NCI-H2029 treated with DMSO at 0.1 percent for 48 hours (cell line): ENCODE data around the gene GFOD1.
"Not testable (repeated sequence)": the region's sequence is repeated elsewhere in the genome, so short reads cannot be mapped to it uniquely, and the experiment has no call there.

Source experiments
- DNase-seq: peaks from one replicate; lab custom pipeline; 2025; lab: John Stamatoyannopoulos, UW

Gene GFOD1

GRCh38 chr6:13511141-13511571, 23.8 kb upstream of the GFOD1 start:
- not testable (repeated sequence) for DNase-seq

GRCh38 chr6:13510433-13510832, 23.0 kb upstream of the GFOD1 start:
- DNase-seq, result not testable (repeated sequence)

GRCh38 chr6:13508711-13509705, 21.6 kb upstream of the GFOD1 start:
- no peak for DNase-seq

- DNase-seq, result no peak
These were observed 20.0 kb upstream of the GFOD1 start for GRCh38 chr6:13507306-13507860.

GRCh38 chr6:13505345-13505734, 17.9 kb upstream of the GFOD1 start:
- DNase-seq, result no peak

- DNase-seq, result no peak
These were observed 17.4 kb upstream of the GFOD1 start for GRCh38 chr6:13504611-13505344.

- no peak for DNase-seq
These were observed 13.5 kb upstream of the GFOD1 start for GRCh38 chr6:13500915-13501314.

- no peak for DNase-seq
These were observed 12.9 kb upstream of the GFOD1 start for GRCh38 chr6:13500264-13500663.

GRCh38 chr6:13496513-13497190, 9.3 kb upstream of the GFOD1 start:
- DNase-seq, result no peak

- no peak for DNase-seq
These were observed 8.4 kb upstream of the GFOD1 start for GRCh38 chr6:13495818-13496217.

GRCh38 chr6:13495112-13495776, 7.8 kb upstream of the GFOD1 start:
- no peak for DNase-seq

GRCh38 chr6:13494137-13494536, 6.7 kb upstream of the GFOD1 start:
- DNase-seq, result no peak

GRCh38 chr6:13493147-13493546, 5.7 kb upstream of the GFOD1 start:
- DNase-seq, result no peak

- DNase-seq, result no peak
These were observed 5.0 kb upstream of the GFOD1 start for GRCh38 chr6:13492357-13492756.

- DNase-seq, result no peak
These were observed 4.1 kb upstream of the GFOD1 start for GRCh38 chr6:13491538-13491937.

GRCh38 chr6:13490402-13490801, 3.0 kb upstream of the GFOD1 start:
- DNase-seq, result no peak

GRCh38 chr6:13488896-13489237, 1.5 kb upstream of the GFOD1 start:
- DNase-seq, result no peak

GRCh38 chr6:13488015-13488895, 855 bp upstream of the GFOD1 start:
- DNase-seq, result no peak

GRCh38 chr6:13486679-13487121, 700 bp downstream of the GFOD1 start:
- DNase-seq, result peak; percentile 36

- peak; percentile 43 for DNase-seq
These were observed 1.4 kb downstream of the GFOD1 start for GRCh38 chr6:13485923-13486562.
